HG03575 (cell line): ENCODE measurements around the gene LRP1B.

ENCODE experiments used
- ATAC-seq: cut with Tn5 transposase; IDR thresholded peaks from one replicate; pipeline ENCODE4 v1.9.1; 2021; ENCODE audit not compliant: unreplicated experiment, insufficient number of reproducible peaks, low FRiP score; ENCODE audit errors: extremely low read depth

Gene LRP1B

GRCh38 chr2:141517852-141518421 lies 612.9 kb downstream of the LRP1B start:
- ATAC-seq = no peak

GRCh38 chr2:141517180-141517851 lies 613.5 kb downstream of the LRP1B start:
- ATAC-seq = no peak

- ATAC-seq = no peak
Observed at GRCh38 chr2:141515931-141516330, 614.9 kb downstream of the LRP1B start.

GRCh38 chr2:141513853-141514252 lies 617.0 kb downstream of the LRP1B start:
- ATAC-seq = peak; percentile 100

- ATAC-seq = no peak
Observed at GRCh38 chr2:141508806-141509595, 621.8 kb downstream of the LRP1B start.

GRCh38 chr2:141508086-141508752 lies 622.6 kb downstream of the LRP1B start:
- ATAC-seq = no peak

- no peak for ATAC-seq
Observed at GRCh38 chr2:141506135-141506534, 624.7 kb downstream of the LRP1B start.

- no peak for ATAC-seq
Observed at GRCh38 chr2:141501752-141502151, 629.1 kb downstream of the LRP1B start.

- ATAC-seq = no peak
Observed at GRCh38 chr2:141499123-141499522, 631.7 kb downstream of the LRP1B start.

- ATAC-seq = no peak
Observed at GRCh38 chr2:141498561-141498960, 632.3 kb downstream of the LRP1B start.

- ATAC-seq = no peak
Observed at GRCh38 chr2:141497272-141497671, 633.5 kb downstream of the LRP1B start.

GRCh38 chr2:141496810-141497209 lies 634.0 kb downstream of the LRP1B start:
- no peak for ATAC-seq

GRCh38 chr2:141493936-141494335 lies 636.9 kb downstream of the LRP1B start:
- no peak for ATAC-seq

- ATAC-seq = no peak
Observed at GRCh38 chr2:141492816-141493215, 638.0 kb downstream of the LRP1B start.

- no peak for ATAC-seq
Observed at GRCh38 chr2:141490886-141491285, 639.9 kb downstream of the LRP1B start.

GRCh38 chr2:141482697-141483096 lies 648.1 kb downstream of the LRP1B start:
- no peak for ATAC-seq

- ATAC-seq = no peak
Observed at GRCh38 chr2:141475801-141476200, 655.0 kb downstream of the LRP1B start.

GRCh38 chr2:141468761-141469160 lies 662.1 kb downstream of the LRP1B start:
- no peak for ATAC-seq

- ATAC-seq = no peak
Observed at GRCh38 chr2:141467331-141467730, 663.5 kb downstream of the LRP1B start.

GRCh38 chr2:141464995-141465394 lies 665.8 kb downstream of the LRP1B start:
- no peak for ATAC-seq
